GM12875 (cell line): ENCODE results near the gene SCN3B.

Experiments used
- H3K4me3 ChIP-seq: one replicate; pipeline ENCODE4 v1.5.1; 2011; ENCODE audit warnings: low read depth, low read length, control low read depth
- CTCF ChIP-seq: IDR thresholded peaks from 2 replicates; pipeline ENCODE4 v1.5.1; 2011; ENCODE audit warnings: low read depth, mild to moderate bottlenecking, control low read depth, inconsistent platforms, low read length, moderate library complexity, borderline replicate concordance; ENCODE audit not compliant: insufficient read depth

Gene SCN3B

GRCh38 chr11:123659311-123659710 lies 4.9 kb upstream of the SCN3B start:
- no peak overlapping the region for H3K4me3 ChIP-seq
- no peak for TF ChIP-seq CTCF

GRCh38 chr11:123653827-123654565 lies 428 bp downstream of the SCN3B start:
- H3K4me3 ChIP-seq = peak overlapping the region; percentile 15
- no peak for TF ChIP-seq CTCF

- H3K4me3 ChIP-seq = no peak overlapping the region
These were observed 969 bp downstream of the SCN3B start for GRCh38 chr11:123653483-123653826.

GRCh38 chr11:123652599-123652998 lies 1.8 kb downstream of the SCN3B start:
- no peak for TF ChIP-seq CTCF
- no peak overlapping the region for H3K4me3 ChIP-seq

More at GRCh38 chr11:123653483-123653826, 969 bp downstream of the SCN3B start:
- no peak for TF ChIP-seq CTCF

GRCh38 chr11:123650901-123651300 lies 3.5 kb downstream of the SCN3B start:
- TF ChIP-seq CTCF = no peak
- no peak overlapping the region for H3K4me3 ChIP-seq

- no peak for TF ChIP-seq CTCF
- no peak overlapping the region for H3K4me3 ChIP-seq
These were observed 9.0 kb downstream of the SCN3B start for GRCh38 chr11:123645286-123645975.

GRCh38 chr11:123642435-123642834 lies 12.0 kb downstream of the SCN3B start:
- no peak for TF ChIP-seq CTCF
- no peak overlapping the region for H3K4me3 ChIP-seq
